Mesothelial cell of epicardium (in vitro differentiated cells): ENCODE results near the gene GARNL3. TPM values are rescaled to one million over a fixed set of nuclear protein-coding genes. Genes with fewer than 3 reads are reported as not detected.

Experiments used
- DNase-seq, 2 experiments: peaks; one replicate each; pipeline ENCODE4 v3.0.0; 2021; ENCODE audit warnings: low spot score in 2 of 2; ENCODE audit not compliant: unreplicated experiment in 2 of 2
- H3K27ac Mint-ChIP-seq: 2 replicates; pipeline ENCODE4 v1.8.0; 2021; ENCODE audit warnings: mixed read lengths
- H3K27me3 Mint-ChIP-seq: 2 replicates; pipeline ENCODE4 v1.8.0; 2021; ENCODE audit warnings: low read depth, mixed read lengths
- H3K36me3 Mint-ChIP-seq: 2 replicates; pipeline ENCODE4 v1.8.0; 2021; ENCODE audit warnings: mixed read lengths
- H3K4me1 Mint-ChIP-seq: 2 replicates; pipeline ENCODE4 v1.8.0; 2021; ENCODE audit warnings: mixed read lengths
- H3K4me3 Mint-ChIP-seq: 2 replicates; pipeline ENCODE4 v1.8.0; 2021; ENCODE audit warnings: mild to moderate bottlenecking, moderate library complexity, mixed read lengths
- H3K9me3 Mint-ChIP-seq: 2 replicates; pipeline ENCODE4 v1.8.0; 2021; ENCODE audit warnings: mixed read lengths
- total RNA-seq: library from RNA; stranded (reverse); gene quantifications from 3 replicates; pipeline ENCODE4 v1.2.1, GENCODE V29; 2021
- TF ChIP-seq, protein P1 (sequence below): fragments of 200-600 bp; sonication (generic); IDR thresholded peaks from one replicate; pipeline ENCODE4 v1.5.0; 2021; ENCODE audit warnings: antibody characterized with exemption; ENCODE audit not compliant: unreplicated experiment

The GARNL3 gene
- total RNA-seq, 1 donor from 2014 or later: 51.5 TPM

DNA sequence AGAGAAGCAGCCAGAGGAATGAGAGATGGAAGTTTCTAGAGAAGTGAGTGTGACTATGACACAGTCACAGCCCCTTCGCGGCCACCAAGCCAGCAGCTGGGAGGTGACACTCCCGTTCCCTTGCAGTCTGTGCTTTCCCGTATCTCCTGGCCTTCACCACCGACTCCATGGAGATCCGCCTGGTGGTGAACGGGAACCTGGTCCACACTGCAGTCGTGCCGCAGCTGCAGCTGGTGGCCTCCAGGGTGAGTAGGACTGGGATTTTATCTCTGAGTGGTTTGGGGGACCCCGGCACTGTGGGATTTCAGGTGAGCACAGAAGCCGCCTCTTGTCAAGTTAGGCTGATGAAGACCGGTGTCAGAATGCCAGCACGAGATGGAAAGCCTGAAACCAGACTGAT lies 120.3 kb downstream of the GARNL3 start:
- TF ChIP-seq, protein P1, sequence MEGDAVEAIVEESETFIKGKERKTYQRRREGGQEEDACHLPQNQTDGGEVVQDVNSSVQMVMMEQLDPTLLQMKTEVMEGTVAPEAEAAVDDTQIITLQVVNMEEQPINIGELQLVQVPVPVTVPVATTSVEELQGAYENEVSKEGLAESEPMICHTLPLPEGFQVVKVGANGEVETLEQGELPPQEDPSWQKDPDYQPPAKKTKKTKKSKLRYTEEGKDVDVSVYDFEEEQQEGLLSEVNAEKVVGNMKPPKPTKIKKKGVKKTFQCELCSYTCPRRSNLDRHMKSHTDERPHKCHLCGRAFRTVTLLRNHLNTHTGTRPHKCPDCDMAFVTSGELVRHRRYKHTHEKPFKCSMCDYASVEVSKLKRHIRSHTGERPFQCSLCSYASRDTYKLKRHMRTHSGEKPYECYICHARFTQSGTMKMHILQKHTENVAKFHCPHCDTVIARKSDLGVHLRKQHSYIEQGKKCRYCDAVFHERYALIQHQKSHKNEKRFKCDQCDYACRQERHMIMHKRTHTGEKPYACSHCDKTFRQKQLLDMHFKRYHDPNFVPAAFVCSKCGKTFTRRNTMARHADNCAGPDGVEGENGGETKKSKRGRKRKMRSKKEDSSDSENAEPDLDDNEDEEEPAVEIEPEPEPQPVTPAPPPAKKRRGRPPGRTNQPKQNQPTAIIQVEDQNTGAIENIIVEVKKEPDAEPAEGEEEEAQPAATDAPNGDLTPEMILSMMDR: no peak
- Mint-ChIP-seq H3K4me3 (no peak overlapping the region), H3K36me3 (peaks cover 4% of the 10 kb centered on the region), H3K27me3 (peaks cover 2% of the 10 kb centered on the region), H3K9me3 (peaks cover 6% of the 10 kb centered on the region), H3K4me1 (peaks cover 45% of the 10 kb centered on the region), H3K27ac (no peak overlapping the region)
- DNase-seq: peak in 1 of 2 experiments; percentile 21

DNA sequence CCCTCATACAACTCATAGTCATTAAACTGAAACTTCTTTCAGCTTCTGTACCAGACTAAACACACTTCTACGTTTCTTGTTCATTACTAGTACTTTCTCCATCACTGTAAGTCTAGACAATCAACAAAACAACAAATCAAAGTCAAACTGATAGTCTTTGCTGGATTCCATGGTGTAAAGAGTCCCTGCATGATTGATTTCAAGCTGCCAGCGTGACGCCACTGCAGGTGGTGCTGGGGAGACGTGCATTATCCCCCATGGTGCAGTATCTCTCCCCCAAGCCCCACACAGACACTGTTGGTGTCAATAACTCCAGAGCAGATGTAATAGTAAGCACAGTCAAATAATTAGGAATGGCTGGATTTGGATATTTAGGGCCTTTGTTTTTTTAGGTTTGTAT lies 121.7 kb downstream of the GARNL3 start:
- H3K4me3 Mint-ChIP-seq: no peak overlapping the region

DNA sequence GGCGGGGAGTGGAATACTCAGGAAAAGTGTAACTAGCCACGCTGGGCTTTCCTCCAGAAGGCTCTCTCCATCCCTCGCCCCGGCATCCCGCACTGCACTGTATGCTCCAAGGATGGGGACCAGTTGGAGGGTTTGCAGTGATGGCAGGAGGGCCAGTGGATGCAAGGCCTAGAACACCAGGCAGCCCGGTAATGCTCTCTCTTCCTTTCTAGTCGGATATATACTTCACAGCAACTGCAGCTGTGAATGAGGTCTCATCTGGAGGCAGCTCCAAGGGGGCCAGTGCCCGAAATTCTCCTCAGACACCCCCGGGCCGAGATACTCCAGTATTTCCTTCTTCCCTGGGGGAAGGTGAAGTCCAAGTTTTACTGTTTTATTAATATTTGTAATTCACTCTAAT lies 122.4 kb downstream of the GARNL3 start:
- no peak overlapping the region for H3K27ac Mint-ChIP-seq
- peaks cover 59% of the 10 kb centered on the region for H3K4me1 Mint-ChIP-seq
- DNase-seq: no peak
- peaks cover 2% of the 10 kb centered on the region for H3K27me3 Mint-ChIP-seq
- H3K4me3 Mint-ChIP-seq: no peak overlapping the region
- H3K36me3 Mint-ChIP-seq: no peaks in the 10 kb centered on the region
- TF ChIP-seq, protein P1: no peak
- no peaks in the 10 kb centered on the region for H3K9me3 Mint-ChIP-seq

More for the DNA sequence above, 121.7 kb downstream of the GARNL3 start:
- no peaks in the 10 kb centered on the region for H3K36me3 Mint-ChIP-seq
- no peak for DNase-seq
- peaks cover 2% of the 10 kb centered on the region for H3K27me3 Mint-ChIP-seq
- H3K4me1 Mint-ChIP-seq: peaks cover 55% of the 10 kb centered on the region
- H3K9me3 Mint-ChIP-seq: no peaks in the 10 kb centered on the region
- TF ChIP-seq, protein P1: no peak
- H3K27ac Mint-ChIP-seq: no peak overlapping the region

DNA sequence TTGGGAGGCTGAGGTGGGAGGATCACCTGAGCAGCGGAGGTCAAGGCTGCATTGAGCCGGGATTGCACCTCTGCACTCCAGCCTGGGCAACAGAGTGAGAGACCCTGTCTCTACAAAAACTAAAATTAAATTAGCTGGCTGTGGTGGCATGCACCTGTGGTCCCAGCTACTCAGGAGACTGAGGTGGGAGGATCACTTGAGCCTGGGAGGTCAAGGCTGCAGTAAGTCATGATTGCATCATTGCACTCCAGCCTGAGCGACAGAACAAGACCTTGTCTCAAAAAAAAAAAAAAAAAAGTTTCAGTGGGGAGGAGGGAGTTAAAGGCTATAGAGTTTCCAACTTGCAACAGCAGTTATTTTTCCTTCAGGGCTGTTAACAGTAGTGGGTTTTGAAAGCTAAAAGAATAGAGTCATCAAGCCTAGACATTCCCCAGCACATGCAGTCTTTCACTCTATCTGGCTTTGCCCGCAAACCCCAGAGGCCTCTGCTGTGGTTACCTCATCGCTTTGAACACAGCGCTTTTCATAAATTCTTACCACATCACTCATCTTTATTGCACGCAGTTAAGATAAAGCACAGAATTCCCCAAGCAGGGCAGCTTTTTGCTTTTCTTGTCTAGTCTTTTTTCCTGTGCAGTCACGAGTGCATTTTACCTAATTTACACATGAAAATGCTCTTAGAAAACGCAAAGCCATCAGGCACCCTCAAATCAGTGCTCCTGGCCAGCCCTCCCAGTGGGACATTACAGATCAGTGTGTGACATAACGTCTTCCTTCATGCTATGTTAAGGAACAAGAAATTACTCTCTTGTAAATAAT lies 123.7 kb downstream of the GARNL3 start:
- Mint-ChIP-seq H3K36me3 (peaks cover 2% of the 10 kb centered on the region), H3K9me3 (no peaks in the 10 kb centered on the region), H3K4me3 (peak overlapping the region; percentile 44), H3K27me3 (peaks cover 2% of the 10 kb centered on the region), H3K4me1 (peaks cover 71% of the 10 kb centered on the region), H3K27ac (peak overlapping the region; percentile 98)
- TF ChIP-seq, protein P1: no peak
- peak; percentile 56 to 70 for DNase-seq

DNA sequence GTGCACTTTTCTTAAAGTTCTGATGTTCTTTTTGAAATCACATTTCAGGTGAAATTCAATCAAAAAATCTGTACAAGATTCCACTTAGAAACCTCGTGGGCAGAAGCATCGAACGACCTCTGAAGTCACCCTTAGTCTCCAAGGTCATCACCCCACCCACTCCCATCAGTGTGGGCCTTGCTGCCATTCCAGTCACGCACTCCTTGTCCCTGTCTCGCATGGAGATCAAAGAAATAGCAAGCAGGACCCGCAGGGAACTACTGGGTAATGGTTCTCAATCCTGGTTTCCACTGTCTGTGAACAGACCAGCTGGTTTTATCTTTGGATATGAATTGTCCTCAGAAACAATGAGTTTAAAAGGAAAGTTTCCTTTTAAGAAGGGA lies 124.3 kb downstream of the GARNL3 start:
- peaks cover 2% of the 10 kb centered on the region for H3K36me3 Mint-ChIP-seq
- peak overlapping the region; percentile 98 for H3K27ac Mint-ChIP-seq
- DNase-seq: peak in 1 of 2 experiments; percentile 42
- H3K27me3 Mint-ChIP-seq: peaks cover 2% of the 10 kb centered on the region
- peaks cover 75% of the 10 kb centered on the region for H3K4me1 Mint-ChIP-seq
- H3K4me3 Mint-ChIP-seq: peak overlapping the region; percentile 44
- H3K9me3 Mint-ChIP-seq: no peaks in the 10 kb centered on the region
- TF ChIP-seq, protein P1: no peak
